ENCODE measurements around the gene FOXD2. TPM values are rescaled to one million over a fixed set of nuclear protein-coding genes. Genes with fewer than 3 reads are reported as not detected.

FOXD2 gene
- total RNA-seq, 4 donors from 2014 or later = 0.12 to 0.16 TPM; not detected in 2

- TF ChIP-seq, protein P1, sequence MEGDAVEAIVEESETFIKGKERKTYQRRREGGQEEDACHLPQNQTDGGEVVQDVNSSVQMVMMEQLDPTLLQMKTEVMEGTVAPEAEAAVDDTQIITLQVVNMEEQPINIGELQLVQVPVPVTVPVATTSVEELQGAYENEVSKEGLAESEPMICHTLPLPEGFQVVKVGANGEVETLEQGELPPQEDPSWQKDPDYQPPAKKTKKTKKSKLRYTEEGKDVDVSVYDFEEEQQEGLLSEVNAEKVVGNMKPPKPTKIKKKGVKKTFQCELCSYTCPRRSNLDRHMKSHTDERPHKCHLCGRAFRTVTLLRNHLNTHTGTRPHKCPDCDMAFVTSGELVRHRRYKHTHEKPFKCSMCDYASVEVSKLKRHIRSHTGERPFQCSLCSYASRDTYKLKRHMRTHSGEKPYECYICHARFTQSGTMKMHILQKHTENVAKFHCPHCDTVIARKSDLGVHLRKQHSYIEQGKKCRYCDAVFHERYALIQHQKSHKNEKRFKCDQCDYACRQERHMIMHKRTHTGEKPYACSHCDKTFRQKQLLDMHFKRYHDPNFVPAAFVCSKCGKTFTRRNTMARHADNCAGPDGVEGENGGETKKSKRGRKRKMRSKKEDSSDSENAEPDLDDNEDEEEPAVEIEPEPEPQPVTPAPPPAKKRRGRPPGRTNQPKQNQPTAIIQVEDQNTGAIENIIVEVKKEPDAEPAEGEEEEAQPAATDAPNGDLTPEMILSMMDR (IDR thresholded peaks at IDR 0.05) = no peak
- DNase-seq (ENCODE audit: low spot score) = no peak
- ATAC-seq (ENCODE audit: low FRiP score) = no peak
Measured at GRCh38 chr1:47407481-47407880, 30.4 kb upstream of the FOXD2 start.

DNA sequence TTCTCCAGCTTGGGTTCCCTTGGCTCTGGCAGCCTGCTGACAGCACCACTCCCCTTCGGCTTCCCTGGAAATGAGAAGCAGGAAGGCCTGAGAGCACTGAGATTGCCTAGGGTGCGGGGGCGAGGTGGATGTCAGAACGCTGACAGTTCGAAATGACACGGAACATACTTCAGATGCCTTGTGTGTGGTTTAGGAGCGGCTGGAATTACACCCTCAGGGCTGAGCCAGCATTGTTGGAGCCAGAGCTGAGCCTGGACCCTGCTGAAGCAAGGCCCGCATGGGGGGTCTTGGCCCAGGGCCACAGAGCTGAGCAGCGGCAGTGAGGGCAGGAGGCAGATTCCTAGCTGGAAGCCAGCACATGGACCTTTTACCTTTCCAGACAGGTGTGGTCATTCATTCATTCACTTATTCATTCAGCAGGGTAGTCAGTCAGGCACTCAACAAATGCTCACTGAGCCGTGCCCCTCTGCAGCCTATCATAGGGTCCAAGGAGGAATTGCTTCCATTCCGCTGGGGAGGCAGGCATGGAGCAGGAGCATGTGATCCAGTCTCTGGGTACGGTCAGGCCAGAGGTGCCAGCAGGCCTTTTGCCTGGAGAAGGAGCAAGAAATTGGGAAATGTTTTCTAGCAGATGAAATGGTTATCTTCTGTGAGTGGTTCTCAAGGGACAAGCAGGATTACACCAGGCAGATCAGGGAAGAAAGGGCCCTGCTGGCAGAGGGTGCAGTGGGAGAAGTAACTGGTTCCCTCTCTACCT is 28.4 kb upstream of the FOXD2 start:
- TF ChIP-seq, protein P1 (IDR thresholded peaks at IDR 0.05) = no peak
- DNase-seq (ENCODE audit: low spot score) (no peak), ATAC-seq (ENCODE audit: low FRiP score) (peak; percentile 89)

DNA sequence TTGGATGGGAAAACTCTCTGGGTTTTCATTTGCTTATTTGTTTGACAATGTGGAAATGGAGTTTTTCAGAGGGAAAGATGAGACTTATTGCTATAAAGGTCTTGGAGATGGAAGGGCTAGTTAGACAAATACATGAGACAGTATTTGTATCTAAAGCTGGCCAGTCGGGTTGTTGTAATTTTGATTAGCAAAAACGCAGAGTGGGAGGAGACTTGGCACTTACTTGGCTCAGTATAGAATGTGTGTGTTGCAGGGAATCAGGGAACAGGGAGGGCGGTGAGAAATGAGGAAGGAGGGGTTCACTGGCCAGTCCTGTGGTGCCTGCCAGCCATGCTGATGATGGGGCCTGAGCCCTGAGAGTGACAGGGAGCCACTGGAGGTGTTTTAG is 27.8 kb upstream of the FOXD2 start:
- ATAC-seq (ENCODE audit: low FRiP score) = no peak
- TF ChIP-seq, protein P1 (IDR thresholded peaks at IDR 0.05) = no peak
- DNase-seq (ENCODE audit: low spot score) = no peak

DNA sequence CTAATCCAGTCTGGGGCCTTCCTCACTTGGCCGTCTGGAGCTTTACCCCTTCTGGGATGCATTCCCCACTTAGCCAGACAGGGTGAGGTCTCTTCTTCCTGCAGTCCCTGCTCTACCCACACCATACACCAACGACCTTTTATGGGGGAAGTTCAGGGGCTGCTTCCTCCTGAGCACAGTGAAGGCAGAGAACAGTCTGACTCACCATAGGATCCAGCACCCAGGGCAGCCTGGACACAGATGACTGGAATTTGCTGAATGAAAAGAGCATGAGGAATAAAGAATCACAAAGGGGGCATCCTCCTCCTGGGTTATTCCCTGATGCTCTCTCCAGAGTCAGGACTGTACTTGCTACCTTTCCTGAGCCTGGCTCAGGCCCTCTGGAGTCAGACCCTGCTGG is 26.4 kb upstream of the FOXD2 start:
- DNase-seq (ENCODE audit: low spot score) (no peak), ATAC-seq (ENCODE audit: low FRiP score) (no peak)
- TF ChIP-seq, protein P1 (IDR thresholded peaks at IDR 0.05) = no peak

GRCh38 chr1:47412437-47412836 is 25.4 kb upstream of the FOXD2 start:
- DNase-seq (ENCODE audit: low spot score) (no peak), ATAC-seq (ENCODE audit: low FRiP score) (no peak)
- TF ChIP-seq, protein P1 (IDR thresholded peaks at IDR 0.05) = no peak

- TF ChIP-seq, protein P1 (IDR thresholded peaks at IDR 0.05) = no peak
- no peak for ATAC-seq (ENCODE audit: low FRiP score)
- DNase-seq (ENCODE audit: low spot score) = no peak
Measured at GRCh38 chr1:47415728-47416318, 22.0 kb upstream of the FOXD2 start, which contains the start of gene FOXE3. Gene FOXE3 (plus strand): TSS chr1:47416285. CDS start chr1:47416316, 31 bp downstream.

All from omental fat pad (tissue), 4 donors.